Liver (tissue), 3 donors: ENCODE results near the gene RASAL2.
A peak's percentile ranks its signal among the peaks of the same experiment; 100 is the strongest.

ENCODE experiments used
- ATF3 ChIP-seq: IDR thresholded peaks from 2 replicates; pipeline ENCODE4 v1.6.1; 2016; ENCODE audit warnings: antibody characterized with exemption
- CTCF ChIP-seq: fragments of 150-350 bp; IDR thresholded peaks from 2 replicates; pipeline ENCODE4 v1.5.1; 2017; ENCODE audit warnings: improper control_type of control experiment, low read depth, low read length; ENCODE audit not compliant: missing input control
- GABPA ChIP-seq, 2 donors: IDR thresholded peaks in 1 of 2; conservative IDR thresholded peaks in 1 of 2; 2 replicates each; pipeline ENCODE4 v1.6.1; 2016; ENCODE audit warnings: antibody characterized with exemption in 2 of 2, mild to moderate bottlenecking in 1 of 2, moderate library complexity in 1 of 2
- JUND ChIP-seq, 2 donors: IDR thresholded peaks; 2 replicates each; pipeline ENCODE4 v1.6.1; 2016; ENCODE audit warnings: antibody characterized with exemption in 2 of 2
- RAD21 ChIP-seq, 2 donors: IDR thresholded peaks; 2 replicates each; pipeline ENCODE4 v1.6.1; 2016; ENCODE audit warnings: antibody characterized with exemption in 2 of 2, mild to moderate bottlenecking in 2 of 2
- RXRA ChIP-seq, 2 donors: IDR thresholded peaks; 2 replicates each; pipeline ENCODE4 v1.6.1; 2017 to 2018; ENCODE audit warnings: antibody characterized with exemption in 2 of 2, mild to moderate bottlenecking in 1 of 2
- SP1 ChIP-seq: IDR thresholded peaks from 2 replicates; pipeline ENCODE4 v1.6.1; 2018; ENCODE audit warnings: antibody characterized with exemption, mild to moderate bottlenecking
- TAF1 ChIP-seq: conservative IDR thresholded peaks from 2 replicates; pipeline ENCODE4 v1.6.1; 2016; ENCODE audit warnings: antibody characterized with exemption, mild to moderate bottlenecking
- YY1 ChIP-seq: IDR thresholded peaks from 2 replicates; pipeline ENCODE4 v1.6.1; 2016; ENCODE audit warnings: antibody characterized with exemption, mild to moderate bottlenecking
- ZBTB33 ChIP-seq: IDR thresholded peaks from 2 replicates; pipeline ENCODE4 v1.6.1; 2016; ENCODE audit warnings: antibody characterized with exemption
- TF ChIP-seq, protein P1 (sequence below): IDR thresholded peaks from 2 replicates; pipeline ENCODE4 v1.6.1; 2016; ENCODE audit warnings: antibody characterized with exemption, mild to moderate bottlenecking
- donor health status: healthy.
- donor health status: healthy.

DNA sequence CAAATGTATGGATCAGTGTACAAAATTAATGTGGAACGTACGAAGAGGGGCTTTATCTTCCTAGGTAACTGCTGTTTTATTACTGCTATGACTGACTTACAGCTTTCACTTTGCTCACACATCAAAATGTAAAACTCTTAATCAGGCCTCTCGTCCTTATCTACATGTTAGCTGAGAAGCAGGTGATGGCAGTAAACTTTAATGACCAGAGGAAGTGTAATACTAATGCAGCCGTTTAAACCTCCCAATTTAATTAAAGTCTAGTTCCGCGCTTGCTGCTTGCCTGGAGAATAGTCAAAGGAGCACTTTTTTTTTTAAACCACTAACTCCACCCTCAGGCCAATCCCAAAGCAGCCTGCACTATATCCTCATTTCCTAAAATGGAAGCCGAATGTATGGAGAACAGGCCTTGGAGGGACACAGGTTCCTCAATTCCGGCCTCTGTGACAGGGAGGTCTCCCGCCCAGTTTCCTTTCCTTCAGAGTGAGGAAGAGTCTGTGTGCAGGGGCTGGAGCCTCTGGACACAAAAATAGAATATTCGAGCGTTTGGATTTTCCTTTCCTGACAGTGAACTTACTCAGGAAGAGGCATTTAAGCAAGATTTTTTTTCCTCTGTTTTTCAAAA is 36.7 kb upstream of the RASAL2 start:
- TF ChIP-seq CTCF: no peak
- TF ChIP-seq ZBTB33: no peak
- no peak for TF ChIP-seq RXRA (IDR thresholded peaks at IDR 0.05)
- no peak for TF ChIP-seq JUND (IDR thresholded peaks at IDR 0.05)
- TF ChIP-seq GABPA (IDR thresholded peaks at IDR 0.05 in 1 of 2, conservative IDR thresholded peaks at IDR 0.05 in 1 of 2): no peak
- peak in 1 of 2 donors; percentile 3 for TF ChIP-seq RAD21 (IDR thresholded peaks at IDR 0.05)
- no peak for TF ChIP-seq TAF1
- TF ChIP-seq, protein P1, sequence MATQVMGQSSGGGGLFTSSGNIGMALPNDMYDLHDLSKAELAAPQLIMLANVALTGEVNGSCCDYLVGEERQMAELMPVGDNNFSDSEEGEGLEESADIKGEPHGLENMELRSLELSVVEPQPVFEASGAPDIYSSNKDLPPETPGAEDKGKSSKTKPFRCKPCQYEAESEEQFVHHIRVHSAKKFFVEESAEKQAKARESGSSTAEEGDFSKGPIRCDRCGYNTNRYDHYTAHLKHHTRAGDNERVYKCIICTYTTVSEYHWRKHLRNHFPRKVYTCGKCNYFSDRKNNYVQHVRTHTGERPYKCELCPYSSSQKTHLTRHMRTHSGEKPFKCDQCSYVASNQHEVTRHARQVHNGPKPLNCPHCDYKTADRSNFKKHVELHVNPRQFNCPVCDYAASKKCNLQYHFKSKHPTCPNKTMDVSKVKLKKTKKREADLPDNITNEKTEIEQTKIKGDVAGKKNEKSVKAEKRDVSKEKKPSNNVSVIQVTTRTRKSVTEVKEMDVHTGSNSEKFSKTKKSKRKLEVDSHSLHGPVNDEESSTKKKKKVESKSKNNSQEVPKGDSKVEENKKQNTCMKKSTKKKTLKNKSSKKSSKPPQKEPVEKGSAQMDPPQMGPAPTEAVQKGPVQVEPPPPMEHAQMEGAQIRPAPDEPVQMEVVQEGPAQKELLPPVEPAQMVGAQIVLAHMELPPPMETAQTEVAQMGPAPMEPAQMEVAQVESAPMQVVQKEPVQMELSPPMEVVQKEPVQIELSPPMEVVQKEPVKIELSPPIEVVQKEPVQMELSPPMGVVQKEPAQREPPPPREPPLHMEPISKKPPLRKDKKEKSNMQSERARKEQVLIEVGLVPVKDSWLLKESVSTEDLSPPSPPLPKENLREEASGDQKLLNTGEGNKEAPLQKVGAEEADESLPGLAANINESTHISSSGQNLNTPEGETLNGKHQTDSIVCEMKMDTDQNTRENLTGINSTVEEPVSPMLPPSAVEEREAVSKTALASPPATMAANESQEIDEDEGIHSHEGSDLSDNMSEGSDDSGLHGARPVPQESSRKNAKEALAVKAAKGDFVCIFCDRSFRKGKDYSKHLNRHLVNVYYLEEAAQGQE: no peak
- no peak for TF ChIP-seq ATF3
- peak; percentile 59 for TF ChIP-seq YY1
- TF ChIP-seq SP1: no peak
